ENCODE measurements around the gene CALD1.

The CALD1 gene

GRCh38 chr7:134789967-134790685, 10.7 kb downstream of the CALD1 start:
- DNase-seq, result no peak

GRCh38 chr7:134792968-134793367, 13.5 kb downstream of the CALD1 start:
- DNase-seq, result no peak

- DNase-seq, result no peak
Observed at GRCh38 chr7:134795231-134795630, 15.8 kb downstream of the CALD1 start.

GRCh38 chr7:134798155-134798554, 18.7 kb downstream of the CALD1 start:
- DNase-seq, result no peak

GRCh38 chr7:134799377-134799776, 19.9 kb downstream of the CALD1 start:
- DNase-seq, result no peak

- no peak for DNase-seq
Observed at GRCh38 chr7:134802762-134803161, 23.3 kb downstream of the CALD1 start.

GRCh38 chr7:134804351-134804750, 24.9 kb downstream of the CALD1 start:
- no peak for DNase-seq

- DNase-seq, result no peak
Observed at GRCh38 chr7:134804854-134805253, 25.4 kb downstream of the CALD1 start.

GRCh38 chr7:134806197-134806596, 26.8 kb downstream of the CALD1 start:
- no peak for DNase-seq

GRCh38 chr7:134809616-134810015, 30.2 kb downstream of the CALD1 start:
- no peak for DNase-seq

- no peak for DNase-seq
Observed at GRCh38 chr7:134811765-134812164, 32.3 kb downstream of the CALD1 start.

- no peak for DNase-seq
Observed at GRCh38 chr7:134813663-134814396, 34.4 kb downstream of the CALD1 start.

GRCh38 chr7:134814730-134815364, 35.4 kb downstream of the CALD1 start:
- no peak for DNase-seq

GRCh38 chr7:134818613-134819345, 39.3 kb downstream of the CALD1 start:
- no peak for DNase-seq

GRCh38 chr7:134819401-134819800, 40.0 kb downstream of the CALD1 start:
- DNase-seq, result no peak

GRCh38 chr7:134820295-134820694, 40.9 kb downstream of the CALD1 start:
- no peak for DNase-seq

GRCh38 chr7:134820778-134821177, 41.3 kb downstream of the CALD1 start:
- no peak for DNase-seq

- no peak for DNase-seq
Observed at GRCh38 chr7:134823400-134823799, 44.0 kb downstream of the CALD1 start.

- DNase-seq, result no peak
Observed at GRCh38 chr7:134825666-134826065, 46.2 kb downstream of the CALD1 start.

GRCh38 chr7:134826105-134826504, 46.7 kb downstream of the CALD1 start:
- no peak for DNase-seq

- DNase-seq, result no peak
Observed at GRCh38 chr7:134827436-134827835, 48.0 kb downstream of the CALD1 start.

- DNase-seq, result no peak
Observed at GRCh38 chr7:134827889-134828288, 48.5 kb downstream of the CALD1 start.

- DNase-seq, result no peak
Observed at GRCh38 chr7:134828361-134828760, 48.9 kb downstream of the CALD1 start.
